Measurements from ENCODE around the gene UPB1. TPM values are rescaled to one million over a fixed set of nuclear protein-coding genes. Genes with fewer than 3 reads are reported as not detected.
A peak's percentile ranks its signal among the peaks of the same experiment; 100 is the strongest.

Gene UPB1
- total RNA-seq, 1 donor from 2014 or later, result 1.1 TPM

GRCh38 chr22:24453853-24454252 lies 41.3 kb upstream of the UPB1 start:
- Histone ChIP-seq H3K9me3 (replicated peaks) (no peaks in the 10 kb centered on the region), H3K36me3 (no peaks in the 10 kb centered on the region), H3K4me3 (no peak overlapping the region), H3K27ac (replicated peaks) (no peak overlapping the region), H3K4me1 (peaks cover 50% of the 10 kb centered on the region), H3K27me3 (ENCODE audit: low read depth) (no peaks in the 10 kb centered on the region)
- TF ChIP-seq CTCF (IDR thresholded peaks at IDR 0.05; ENCODE audit: borderline replicate concordance), result no peak
- DNase-seq, result no peak
- intact Hi-C loops (cut with micrococcal nuclease), result no loop called here

- Histone ChIP-seq H3K9me3 (replicated peaks) (no peaks in the 10 kb centered on the region), H3K36me3 (no peaks in the 10 kb centered on the region), H3K4me3 (no peak overlapping the region), H3K27me3 (ENCODE audit: low read depth) (no peaks in the 10 kb centered on the region), H3K4me1 (peaks cover 56% of the 10 kb centered on the region), H3K27ac (replicated peaks) (peak overlapping the region; percentile 67)
- peak; percentile 29 for DNase-seq
- intact Hi-C loops (cut with micrococcal nuclease), result no loop called here
- no peak for TF ChIP-seq CTCF (IDR thresholded peaks at IDR 0.05; ENCODE audit: borderline replicate concordance)
These were observed 40.1 kb upstream of the UPB1 start for GRCh38 chr22:24455039-24455438.

GRCh38 chr22:24455751-24456426 lies 39.2 kb upstream of the UPB1 start:
- TF ChIP-seq CTCF (IDR thresholded peaks at IDR 0.05; ENCODE audit: borderline replicate concordance), result no peak
- intact Hi-C loops (cut with micrococcal nuclease), result no loop called here
- no peaks in the 10 kb centered on the region for H3K27me3 ChIP-seq (ENCODE audit: low read depth)
- H3K27ac ChIP-seq (replicated peaks), result peak overlapping the region; percentile 67
- H3K4me1 ChIP-seq, result peaks cover 56% of the 10 kb centered on the region
- no peak overlapping the region for H3K4me3 ChIP-seq
- no peaks in the 10 kb centered on the region for H3K9me3 ChIP-seq (replicated peaks)
- DNase-seq, result peak; percentile 77
- no peaks in the 10 kb centered on the region for H3K36me3 ChIP-seq

- Histone ChIP-seq H3K4me3 (no peak overlapping the region), H3K27ac (replicated peaks) (peak overlapping the region; percentile 64), H3K27me3 (ENCODE audit: low read depth) (no peaks in the 10 kb centered on the region), H3K36me3 (no peaks in the 10 kb centered on the region), H3K9me3 (replicated peaks) (no peaks in the 10 kb centered on the region), H3K4me1 (peaks cover 55% of the 10 kb centered on the region)
- intact Hi-C loops (cut with micrococcal nuclease), result no loop called here
- DNase-seq, result no peak
- TF ChIP-seq CTCF (IDR thresholded peaks at IDR 0.05; ENCODE audit: borderline replicate concordance), result no peak
These were observed 37.2 kb upstream of the UPB1 start for GRCh38 chr22:24457894-24458420.

GRCh38 chr22:24459911-24460310 lies 35.2 kb upstream of the UPB1 start:
- intact Hi-C loops (cut with micrococcal nuclease), result no loop called here
- H3K27ac ChIP-seq (replicated peaks), result peak overlapping the region; percentile 64

More at GRCh38 chr22:24459911-24460310, 35.2 kb upstream of the UPB1 start:
- Histone ChIP-seq H3K36me3 (no peaks in the 10 kb centered on the region), H3K27me3 (ENCODE audit: low read depth) (no peaks in the 10 kb centered on the region), H3K9me3 (replicated peaks) (no peaks in the 10 kb centered on the region), H3K4me3 (no peak overlapping the region), H3K4me1 (peaks cover 53% of the 10 kb centered on the region)
- DNase-seq, result no peak
- no peak for TF ChIP-seq CTCF (IDR thresholded peaks at IDR 0.05; ENCODE audit: borderline replicate concordance)
